ENCODE data around the gene GOLGA6L24. TPM values are rescaled to one million over a fixed set of nuclear protein-coding genes. Genes with fewer than 3 reads are reported as not detected.
"Not testable (repeated sequence)": the region's sequence is repeated elsewhere in the genome, so short reads cannot be mapped to it uniquely, and the experiment has no call there.

Gene GOLGA6L24, protein sequence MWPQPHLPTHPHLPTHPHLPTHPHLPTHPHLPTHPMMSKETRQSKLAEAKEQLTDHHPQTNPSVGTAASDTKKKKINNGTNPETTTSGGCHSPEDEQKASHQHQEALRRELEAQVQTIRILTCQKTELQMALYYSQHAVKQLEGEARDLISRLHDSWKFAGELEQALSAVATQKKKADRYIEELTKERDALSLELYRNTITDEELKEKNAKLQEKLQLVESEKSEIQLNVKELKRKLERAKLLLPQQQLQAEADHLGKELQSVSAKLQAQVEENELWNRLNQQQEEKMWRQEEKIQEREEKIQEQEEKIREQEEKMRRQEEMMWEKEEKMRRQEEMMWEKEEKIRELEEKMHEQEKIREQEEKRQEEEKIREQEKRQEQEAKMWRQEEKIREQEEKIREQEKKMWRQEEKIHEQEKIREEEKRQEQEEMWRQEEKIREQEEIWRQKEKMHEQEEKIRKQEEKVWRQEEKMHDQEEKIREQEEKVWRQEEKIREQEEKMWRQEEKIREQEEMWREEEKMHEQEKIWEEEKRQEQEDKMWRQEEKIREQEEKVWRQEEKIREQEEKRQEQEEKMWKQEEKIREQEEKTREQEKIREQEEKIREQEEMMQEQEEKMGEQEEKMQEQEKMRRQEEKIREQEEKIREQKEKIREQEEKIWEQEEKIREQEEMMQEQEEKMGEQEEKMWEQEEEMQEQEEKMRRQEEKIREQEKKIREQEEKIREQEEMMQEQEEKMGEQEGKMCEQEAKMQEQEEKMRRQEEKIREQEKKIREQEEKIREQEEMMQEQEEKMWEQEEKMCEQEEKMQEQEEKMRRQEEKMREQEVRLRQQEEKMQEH
- polyA plus RNA-seq (2011; rRNA removed) (not detected in 2 replicates), polyA plus RNA-seq (2017; fragmentation: RNase III; extraction: RNeasy Plus Mini Kit Qiagen cat#74134 plus additional on column Dnase treatment) (not detected in 3 replicates), polyA minus RNA-seq (2011; rRNA and poly(A)+ RNA removed) (not detected in 2 replicates)
- polyA plus RNA-seq (2012; cell fraction: cytosol; rRNA removed): not detected in 2 replicates
- not detected in 2 replicates for polyA plus RNA-seq (2012; cell fraction: nucleus; rRNA removed)

DNA sequence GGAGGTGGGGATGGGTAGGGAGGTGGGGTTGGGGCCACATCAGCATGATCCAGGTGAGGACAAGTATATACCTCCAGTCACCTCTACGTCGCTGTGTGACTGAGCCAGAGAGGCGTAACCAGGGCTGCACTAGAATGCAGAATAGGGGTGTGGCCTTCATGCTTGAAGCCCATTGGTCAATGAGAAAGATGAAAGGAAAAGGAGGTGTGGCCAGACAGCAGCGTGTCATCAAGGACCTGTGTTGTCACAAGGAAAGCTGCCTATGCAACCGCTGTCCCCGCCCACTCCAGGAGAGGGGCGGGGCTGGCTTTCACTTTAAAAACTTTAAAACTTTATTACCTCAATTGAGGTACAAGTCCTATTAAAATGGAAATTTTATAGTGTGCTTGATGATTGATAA, at the start of gene GOLGA6L24:
TSS of gene GOLGA6L24 (minus strand) at position 101 of the 400 bp plus-strand sequence. CDS start at position 40, 61 bp downstream.
- H3K4me1 ChIP-seq; H3K9me3 ChIP-seq; FAIRE-seq; H3K27ac ChIP-seq; POLR2A ChIA-PET; H3K4me2 ChIP-seq; CTCF ChIA-PET; H3K4me3 ChIP-seq; ATAC-seq; DNase-seq (ENCODE audit: low read depth in 1 of 2, low spot score in 1 of 2): not testable (repeated sequence)
- no CpG with 5 or more reads among the region's 7 CpGs for WGBS (ENCODE audit: missing lambda C conversion rate)

DNA sequence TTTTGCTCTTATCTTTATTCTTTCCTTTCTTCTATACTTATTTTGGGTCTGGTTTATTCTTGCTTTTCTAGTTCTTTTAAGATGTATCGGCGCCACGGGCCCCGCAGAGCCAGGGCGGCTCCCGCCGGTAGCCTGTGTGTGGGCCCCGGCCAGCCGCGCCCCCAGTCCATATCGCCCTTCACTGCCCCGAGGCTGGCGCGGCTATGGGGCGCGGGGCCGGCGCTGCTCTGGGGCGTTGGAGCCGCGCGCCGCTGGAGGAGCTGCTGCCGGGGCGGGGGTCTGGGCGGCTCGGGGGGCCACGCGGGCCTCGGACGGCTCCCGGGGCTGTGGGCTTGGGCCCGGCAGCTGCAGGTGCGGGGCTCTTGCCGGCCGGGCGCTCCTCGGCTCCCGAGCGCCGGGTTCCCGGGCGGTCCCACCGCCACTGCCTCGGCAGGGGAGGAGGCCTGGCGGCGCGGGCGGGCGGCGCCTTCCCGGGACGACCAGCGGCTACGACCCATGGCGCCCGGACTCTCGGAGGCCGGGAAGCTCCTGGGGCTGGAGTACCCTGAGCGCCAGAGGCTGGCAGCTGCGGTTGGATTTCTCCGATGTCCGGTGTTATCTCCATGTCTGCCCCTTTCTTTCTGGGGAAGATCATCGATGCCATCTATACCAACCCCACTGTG, 45.0 kb upstream of the GOLGA6L24 start:
- H3K27ac ChIP-seq; FAIRE-seq; CTCF ChIA-PET; H3K4me2 ChIP-seq; POLR2A ChIA-PET; H3K4me3 ChIP-seq; H3K4me1 ChIP-seq; H3K9me3 ChIP-seq; DNase-seq (ENCODE audit: low read depth in 1 of 2, low spot score in 1 of 2): not testable (repeated sequence)
- no CpG with 5 or more reads among the region's 64 CpGs for WGBS (ENCODE audit: missing lambda C conversion rate)
- ATAC-seq: peak; percentile 83 to 86

DNA sequence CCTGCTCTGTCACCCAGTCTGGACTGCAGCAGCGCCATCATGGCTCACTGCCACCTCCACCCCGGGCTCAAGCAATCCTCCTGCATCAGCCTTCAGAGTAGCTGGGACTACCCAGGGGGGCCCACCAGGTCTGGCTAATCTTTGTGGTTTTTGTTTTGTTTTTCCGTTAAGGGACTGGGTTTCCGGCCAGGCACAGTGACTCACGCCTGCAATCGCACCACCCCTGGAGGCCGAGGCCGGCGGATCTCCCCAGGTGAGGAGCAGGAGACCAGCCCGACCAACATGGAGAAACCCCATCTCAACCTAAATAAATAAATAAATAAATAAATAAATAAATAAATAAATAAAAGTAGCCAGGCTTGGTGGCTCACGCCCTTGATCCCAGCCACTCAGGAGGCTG, 38.1 kb upstream of the GOLGA6L24 start:
- ATAC-seq; H3K4me2 ChIP-seq; H3K4me1 ChIP-seq; H3K4me3 ChIP-seq; POLR2A ChIA-PET; H3K27ac ChIP-seq; FAIRE-seq; H3K9me3 ChIP-seq; CTCF ChIA-PET; DNase-seq (ENCODE audit: low read depth in 1 of 2, low spot score in 1 of 2): not testable (repeated sequence)
- 85% methylated on average over 5 of the region's 11 CpGs for WGBS (ENCODE audit: missing lambda C conversion rate)
- peak; percentile 17; the same call in 1 of the 2 replicates for TF ChIP-seq ZC3H11A (IDR thresholded peaks at IDR 0.05)

DNA sequence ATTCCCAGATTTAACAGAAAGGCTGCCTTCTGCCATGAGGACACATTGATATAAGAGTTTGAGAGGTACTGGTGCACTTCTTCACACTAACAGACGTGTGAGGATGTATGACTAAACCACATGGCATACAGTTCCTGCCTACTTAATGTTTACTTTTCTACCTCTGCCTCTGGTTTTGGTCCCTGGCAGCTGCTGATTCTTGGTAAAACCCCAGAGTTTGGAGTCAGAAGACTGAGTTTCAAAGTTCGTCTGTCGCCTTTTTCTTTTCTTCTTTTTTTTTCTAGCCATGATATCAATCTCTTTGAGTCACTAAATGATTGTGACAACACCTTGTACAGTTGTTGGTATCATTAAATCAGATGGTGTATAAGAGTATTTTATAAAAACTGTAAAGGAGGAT, 22.2 kb upstream of the GOLGA6L24 start:
- H3K27ac ChIP-seq; H3K9me3 ChIP-seq; ATAC-seq; H3K4me1 ChIP-seq; DNase-seq (ENCODE audit: low read depth in 1 of 2, low spot score in 1 of 2); CTCF ChIA-PET; H3K4me3 ChIP-seq; FAIRE-seq; POLR2A ChIA-PET; H3K4me2 ChIP-seq: not testable (repeated sequence)
- 0% methylated on average over 2 of the region's 3 CpGs for WGBS (ENCODE audit: missing lambda C conversion rate)

DNA sequence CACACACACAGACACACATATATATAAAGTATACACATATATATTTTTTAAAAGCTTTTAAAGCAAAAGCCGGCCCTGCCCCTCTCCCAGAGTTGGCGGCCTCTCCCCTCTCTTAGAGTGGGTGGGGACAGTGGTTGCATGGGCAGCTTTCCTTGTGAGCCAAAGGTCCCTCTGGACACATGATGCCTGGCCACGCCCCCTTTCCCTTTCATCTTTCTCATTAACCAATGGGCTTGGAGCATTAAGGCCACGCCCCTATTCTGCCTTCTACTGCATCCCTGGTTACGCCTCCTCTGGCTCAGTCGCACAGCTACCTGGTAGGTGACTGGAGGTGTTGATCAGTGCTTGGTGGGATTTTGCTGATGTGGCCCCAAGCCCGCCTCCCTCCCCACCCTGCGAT, 20.5 kb upstream of the GOLGA6L24 start, which contains the start of gene GOLGA8F:
TSS of gene GOLGA8F (plus strand) at position 301 of the 400 bp plus-strand sequence. CDS start at position 399, 98 bp downstream.
- no CpG with 5 or more reads among the region's 8 CpGs for WGBS (ENCODE audit: missing lambda C conversion rate)
- not testable (repeated sequence) for FAIRE-seq

DNA sequence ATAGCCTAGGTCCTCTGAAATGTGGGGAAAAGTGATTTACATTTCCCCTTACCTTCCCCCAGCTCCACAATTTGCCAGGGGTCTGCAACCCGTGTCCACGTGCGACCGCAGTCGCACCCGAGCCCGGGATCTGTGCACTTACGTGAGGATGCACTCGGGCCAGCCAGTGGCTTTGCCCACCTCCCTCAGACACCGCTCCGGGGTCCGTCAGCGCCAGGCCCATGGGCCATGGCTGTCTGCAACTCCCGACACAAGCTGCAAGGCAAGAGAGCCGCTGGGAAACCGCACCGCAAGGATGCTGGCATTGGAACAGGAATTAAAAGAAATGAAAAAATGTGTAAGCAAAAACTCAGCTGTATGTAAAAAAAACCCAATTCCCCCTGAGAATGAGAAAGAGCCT, 7.6 kb upstream of the GOLGA6L24 start:
- CTCF ChIA-PET; POLR2A ChIA-PET; H3K4me1 ChIP-seq; DNase-seq (ENCODE audit: low read depth in 1 of 2, low spot score in 1 of 2); ATAC-seq; FAIRE-seq; H3K27ac ChIP-seq; H3K4me3 ChIP-seq; H3K4me2 ChIP-seq; H3K9me3 ChIP-seq: not testable (repeated sequence)
- 87% methylated on average over 6 of the region's 17 CpGs for WGBS (ENCODE audit: missing lambda C conversion rate)

More for the DNA sequence above, 20.5 kb upstream of the GOLGA6L24 start, which contains the start of gene GOLGA8F:
- H3K9me3 ChIP-seq; H3K4me2 ChIP-seq; DNase-seq (ENCODE audit: low read depth in 1 of 2, low spot score in 1 of 2); H3K4me1 ChIP-seq; ATAC-seq; POLR2A ChIA-PET; CTCF ChIA-PET; H3K4me3 ChIP-seq; H3K27ac ChIP-seq: not testable (repeated sequence)

DNA sequence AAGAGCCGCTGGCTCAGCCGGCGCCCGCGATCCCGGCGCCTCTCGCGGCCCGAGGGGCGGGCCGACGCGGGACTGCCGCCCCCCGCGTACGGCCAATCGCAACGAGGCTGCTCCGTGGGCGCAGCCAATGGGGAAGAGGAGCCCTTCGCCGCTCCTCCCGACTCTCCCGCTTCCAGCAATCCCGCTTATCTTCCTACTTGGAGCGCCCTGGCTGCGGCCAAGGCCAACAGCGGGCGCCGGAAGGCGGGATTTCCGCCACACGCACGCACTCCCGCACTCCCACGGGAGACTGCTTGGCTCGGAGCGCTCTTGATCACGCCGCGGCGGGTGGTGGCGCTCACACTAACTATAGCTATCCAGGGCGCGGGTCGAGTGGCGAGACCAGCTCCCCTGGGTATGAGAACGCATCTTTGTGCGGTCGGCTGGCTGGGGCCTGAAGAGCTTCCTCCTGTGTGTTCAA, 35.7 kb downstream of the GOLGA6L24 start, which contains the start of gene HERC2:
TSS of gene HERC2 (minus strand) at position 51 of the 460 bp plus-strand sequence. CDS start 746 bp downstream, outside the sequence.
- Histone ChIP-seq H3K4me3 (peak within 1 kb of the TSS; percentile 53), H3K27ac (peak within 1 kb of the TSS; percentile 65 to 83; a peak in 5 of 6 replicates), H3K4me2 (peak within 1 kb of the TSS; percentile 69)
- POLR2A ChIA-PET; FAIRE-seq; H3K9me3 ChIP-seq; ATAC-seq; H3K4me1 ChIP-seq; CTCF ChIA-PET; DNase-seq (ENCODE audit: low read depth in 1 of 2, low spot score in 1 of 2): not testable (repeated sequence)
- no CpG with 5 or more reads among the region's 52 CpGs for WGBS (ENCODE audit: missing lambda C conversion rate)

DNA sequence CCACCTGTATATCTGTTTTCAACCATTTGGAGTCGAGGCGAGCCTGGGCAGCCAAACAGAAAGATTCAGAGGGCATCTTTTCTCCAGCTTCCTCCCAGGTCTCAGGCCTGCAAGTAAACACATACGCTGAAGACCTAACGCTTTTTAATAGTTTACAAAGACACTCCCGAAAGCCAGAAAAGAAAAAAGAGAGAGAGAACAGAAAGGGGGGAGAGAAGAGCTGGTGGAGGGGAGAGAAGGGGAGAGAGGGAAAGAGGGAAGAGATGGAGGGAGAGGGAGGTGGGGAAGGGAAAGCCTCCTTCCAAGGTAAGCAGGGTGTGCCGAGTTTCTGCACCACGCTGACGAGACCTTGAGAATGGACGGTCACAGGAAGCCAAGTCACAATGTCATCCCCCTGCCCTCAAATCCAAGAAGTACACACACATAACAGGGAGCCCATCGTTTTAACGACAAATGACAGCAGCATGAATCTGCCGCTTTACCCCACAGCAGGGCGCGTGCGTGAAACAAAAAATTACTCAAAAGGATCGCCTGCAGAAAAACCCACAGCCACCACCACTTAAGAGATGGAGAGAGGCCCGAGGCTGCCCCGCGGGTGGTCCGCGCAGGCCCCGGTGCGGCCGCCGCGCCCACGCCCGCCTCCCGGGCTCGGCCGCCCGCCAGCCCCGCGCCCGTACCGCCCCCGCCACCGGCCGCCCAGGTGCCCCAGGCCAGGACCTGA, 36.4 kb downstream of the GOLGA6L24 start:
- WGBS (ENCODE audit: missing lambda C conversion rate): 2% methylated on average over 13 of the region's 39 CpGs
- ATAC-seq; DNase-seq (ENCODE audit: low read depth in 1 of 2, low spot score in 1 of 2); CTCF ChIA-PET; H3K9me3 ChIP-seq; H3K4me1 ChIP-seq; FAIRE-seq; POLR2A ChIA-PET: not testable (repeated sequence)
- peak overlapping the region; percentile 65 to 83; a peak in 5 of 6 replicates for H3K27ac ChIP-seq
- H3K4me2 ChIP-seq: peak overlapping the region; percentile 69
- peak overlapping the region; percentile 53 for H3K4me3 ChIP-seq

DNA sequence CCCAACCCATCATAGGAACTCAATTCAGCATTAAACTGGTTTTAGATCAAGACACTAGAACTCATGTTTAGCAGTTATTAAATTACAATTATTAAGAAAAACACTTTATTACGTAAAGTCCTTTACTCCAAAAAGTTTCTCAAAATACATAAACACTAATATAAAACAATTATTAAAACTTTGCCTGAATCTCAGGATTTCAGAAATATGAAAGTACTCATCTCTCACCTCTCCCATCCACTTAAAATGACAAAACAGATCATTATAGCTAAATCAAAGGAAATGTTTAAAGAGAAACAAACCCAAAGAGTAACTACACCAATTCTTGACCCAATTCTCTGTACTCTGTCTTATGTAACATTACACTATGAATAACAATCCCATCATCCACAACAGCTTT, 38.2 kb downstream of the GOLGA6L24 start:
- WGBS (ENCODE audit: missing lambda C conversion rate): 97% methylated on average over 1 of the region's 1 CpG

DNA sequence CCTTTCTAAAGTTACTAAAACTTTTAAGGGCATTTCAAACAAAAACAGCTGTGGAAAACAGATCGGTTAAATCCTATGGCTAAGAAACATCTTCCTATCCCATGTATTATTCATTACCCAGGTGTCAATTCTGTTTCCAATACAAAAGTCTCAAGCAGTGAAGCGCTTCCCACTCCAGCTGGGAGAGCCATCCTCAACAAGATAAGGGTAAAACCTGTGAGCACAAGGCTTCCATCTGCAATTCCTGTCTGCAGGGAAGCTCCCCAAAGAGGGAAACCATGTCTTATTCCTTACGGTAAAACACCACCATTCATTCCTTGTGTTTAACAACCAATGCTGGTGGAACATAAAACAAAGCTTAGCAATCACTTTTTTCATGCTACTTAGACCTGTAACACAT, 39.1 kb downstream of the GOLGA6L24 start:
- H3K4me2 ChIP-seq; CTCF ChIA-PET; FAIRE-seq; H3K9me3 ChIP-seq; POLR2A ChIA-PET; H3K27ac ChIP-seq; DNase-seq (ENCODE audit: low read depth in 1 of 2, low spot score in 1 of 2); H3K4me3 ChIP-seq; H3K4me1 ChIP-seq; ATAC-seq: not testable (repeated sequence)
- WGBS (ENCODE audit: missing lambda C conversion rate): 100% methylated on average over 1 of the region's 3 CpGs

More for the DNA sequence above, 38.2 kb downstream of the GOLGA6L24 start:
- POLR2A ChIA-PET; CTCF ChIA-PET; DNase-seq (ENCODE audit: low read depth in 1 of 2, low spot score in 1 of 2); H3K9me3 ChIP-seq; ATAC-seq; H3K4me1 ChIP-seq; FAIRE-seq; H3K27ac ChIP-seq; H3K4me2 ChIP-seq; H3K4me3 ChIP-seq: not testable (repeated sequence)
